Effector memory CD4-positive, alpha-beta T cell (primary cell): ENCODE results near the gene ZNF511.

ENCODE experiments used
- DNase-seq, 3 donors: peaks; one replicate each; pipeline ENCODE4 v3.0.0-alpha.2; 2020
- H3K27ac ChIP-seq: 2 replicates; pipeline ENCODE4 v1.7.0; 2013; ENCODE audit warnings: mild to moderate bottlenecking, low read length, moderate library complexity; ENCODE audit not compliant: insufficient read depth, poor library complexity, severe bottlenecking
- H3K27me3 ChIP-seq: replicated peaks from 2 replicates; pipeline ENCODE4 v1.7.0; 2013; ENCODE audit warnings: mild to moderate bottlenecking, low read length; ENCODE audit not compliant: insufficient read depth, control insufficient read depth, poor library complexity, severe bottlenecking
- H3K36me3 ChIP-seq: 2 replicates; pipeline ENCODE4 v1.7.0; 2013; ENCODE audit warnings: mild to moderate bottlenecking, low read length, moderate library complexity; ENCODE audit not compliant: control insufficient read depth, insufficient read depth
- H3K4me1 ChIP-seq: 2 replicates; pipeline ENCODE4 v1.7.0; 2013; ENCODE audit warnings: low read length, mild to moderate bottlenecking; ENCODE audit not compliant: control insufficient read depth, insufficient read depth, poor library complexity, severe bottlenecking
- H3K4me3 ChIP-seq: 2 replicates; pipeline ENCODE4 v1.7.0; 2013; ENCODE audit warnings: low read length, low read depth, mild to moderate bottlenecking; ENCODE audit not compliant: insufficient read depth, poor library complexity, severe bottlenecking
- H3K9me3 ChIP-seq: 2 replicates; pipeline ENCODE4 v1.7.0; 2013; ENCODE audit warnings: mild to moderate bottlenecking, low read length, moderate library complexity; ENCODE audit not compliant: control insufficient read depth

The ZNF511 gene

GRCh38 chr10:133292919-133293809 is 15.6 kb upstream of the ZNF511 start:
- H3K4me3 ChIP-seq: no peak overlapping the region
- peaks cover 78% of the 10 kb centered on the region for H3K36me3 ChIP-seq
- no peak for DNase-seq
- H3K9me3 ChIP-seq: no peaks in the 10 kb centered on the region
- no peak overlapping the region for H3K27ac ChIP-seq
- no peaks in the 10 kb centered on the region for H3K27me3 ChIP-seq
- no peaks in the 10 kb centered on the region for H3K4me1 ChIP-seq

- Histone ChIP-seq H3K36me3 (peaks cover 78% of the 10 kb centered on the region), H3K27ac (no peak overlapping the region), H3K9me3 (no peaks in the 10 kb centered on the region), H3K4me3 (no peak overlapping the region), H3K4me1 (no peaks in the 10 kb centered on the region), H3K27me3 (no peaks in the 10 kb centered on the region)
- DNase-seq: no peak
Observed at GRCh38 chr10:133293810-133294119, 14.9 kb upstream of the ZNF511 start.

GRCh38 chr10:133294189-133294588 is 14.5 kb upstream of the ZNF511 start:
- no peak for DNase-seq
- no peak overlapping the region for H3K27ac ChIP-seq
- no peaks in the 10 kb centered on the region for H3K27me3 ChIP-seq
- peaks cover 78% of the 10 kb centered on the region for H3K36me3 ChIP-seq
- H3K4me3 ChIP-seq: no peak overlapping the region
- H3K4me1 ChIP-seq: no peaks in the 10 kb centered on the region
- no peaks in the 10 kb centered on the region for H3K9me3 ChIP-seq

- H3K36me3 ChIP-seq: peaks cover 83% of the 10 kb centered on the region
- no peak for DNase-seq
Observed at GRCh38 chr10:133295426-133296320, 13.0 kb upstream of the ZNF511 start.

GRCh38 chr10:133297504-133297903 is 11.2 kb upstream of the ZNF511 start:
- Histone ChIP-seq H3K36me3 (peaks cover 92% of the 10 kb centered on the region), H3K27me3 (no peaks in the 10 kb centered on the region), H3K4me1 (no peaks in the 10 kb centered on the region), H3K9me3 (no peaks in the 10 kb centered on the region), H3K4me3 (no peak overlapping the region), H3K27ac (no peak overlapping the region)
- DNase-seq: no peak

More at GRCh38 chr10:133295426-133296320, 13.0 kb upstream of the ZNF511 start:
- H3K4me1 ChIP-seq: no peaks in the 10 kb centered on the region
- no peak overlapping the region for H3K27ac ChIP-seq
- no peak overlapping the region for H3K4me3 ChIP-seq
- no peaks in the 10 kb centered on the region for H3K27me3 ChIP-seq
- no peaks in the 10 kb centered on the region for H3K9me3 ChIP-seq

- DNase-seq: no peak
- Histone ChIP-seq H3K9me3 (no peaks in the 10 kb centered on the region), H3K27me3 (no peaks in the 10 kb centered on the region), H3K4me1 (no peaks in the 10 kb centered on the region), H3K36me3 (peaks cover 85% of the 10 kb centered on the region), H3K27ac (no peak overlapping the region), H3K4me3 (no peak overlapping the region)
Observed at GRCh38 chr10:133298466-133298865, 10.2 kb upstream of the ZNF511 start.

GRCh38 chr10:133299224-133299623 is 9.5 kb upstream of the ZNF511 start:
- no peak overlapping the region for H3K27ac ChIP-seq
- H3K4me3 ChIP-seq: no peak overlapping the region
- peaks cover 77% of the 10 kb centered on the region for H3K36me3 ChIP-seq
- no peak for DNase-seq
- no peaks in the 10 kb centered on the region for H3K9me3 ChIP-seq
- no peaks in the 10 kb centered on the region for H3K4me1 ChIP-seq
- no peaks in the 10 kb centered on the region for H3K27me3 ChIP-seq

- H3K27me3 ChIP-seq: no peaks in the 10 kb centered on the region
- DNase-seq: no peak
- H3K36me3 ChIP-seq: peaks cover 72% of the 10 kb centered on the region
- H3K27ac ChIP-seq: no peak overlapping the region
- H3K9me3 ChIP-seq: no peaks in the 10 kb centered on the region
- H3K4me3 ChIP-seq: no peak overlapping the region
- H3K4me1 ChIP-seq: no peaks in the 10 kb centered on the region
Observed at GRCh38 chr10:133299738-133300137, 9.0 kb upstream of the ZNF511 start.

- Histone ChIP-seq H3K4me3 (no peak overlapping the region), H3K4me1 (peaks cover 5% of the 10 kb centered on the region), H3K36me3 (peaks cover 57% of the 10 kb centered on the region), H3K9me3 (no peaks in the 10 kb centered on the region), H3K27ac (no peak overlapping the region), H3K27me3 (no peaks in the 10 kb centered on the region)
- no peak for DNase-seq
Observed at GRCh38 chr10:133302230-133302629, 6.5 kb upstream of the ZNF511 start.

GRCh38 chr10:133303206-133303605 is 5.5 kb upstream of the ZNF511 start:
- H3K27ac ChIP-seq: no peak overlapping the region
- H3K27me3 ChIP-seq: no peaks in the 10 kb centered on the region
- H3K36me3 ChIP-seq: peaks cover 48% of the 10 kb centered on the region
- H3K4me3 ChIP-seq: no peak overlapping the region
- peaks cover 12% of the 10 kb centered on the region for H3K4me1 ChIP-seq
- DNase-seq: no peak
- no peaks in the 10 kb centered on the region for H3K9me3 ChIP-seq
